GM06990 (cell line): ENCODE measurements around the gene PRRX1.

Experiments
- DNase-seq: peaks from one replicate; pipeline ENCODE4 v3.0.0-alpha.2; 2011; ENCODE audit not compliant: insufficient read length; ENCODE audit errors: extremely low read depth
- H3K27me3 ChIP-seq: replicated peaks from 2 replicates; pipeline ENCODE4 v1.6.0; 2011; ENCODE audit warnings: low read length; ENCODE audit not compliant: control insufficient read depth, insufficient read depth
- H3K36me3 ChIP-seq: 2 replicates; pipeline ENCODE4 v1.5.1; 2011; ENCODE audit warnings: low read length; ENCODE audit not compliant: control insufficient read depth, insufficient read depth
- H3K4me3 ChIP-seq: replicated peaks from 2 replicates; pipeline ENCODE4 v1.5.1; 2011; ENCODE audit warnings: low read depth, mild to moderate bottlenecking, control low read depth, low read length
- CTCF ChIP-seq: IDR thresholded peaks from 2 replicates; pipeline ENCODE4 v1.5.1; 2011; ENCODE audit warnings: low read length, control low read depth, mild to moderate bottlenecking, inconsistent platforms; ENCODE audit not compliant: insufficient read depth, poor library complexity, severe bottlenecking

The PRRX1 gene

GRCh38 chr1:170672316-170672715 lies 8.4 kb downstream of the PRRX1 start:
- Histone ChIP-seq H3K36me3 (no peaks in the 10 kb centered on the region), H3K4me3 (no peak overlapping the region), H3K27me3 (no peaks in the 10 kb centered on the region; the same call in none of the 2 replicates)
- no peak for TF ChIP-seq CTCF
- no peak for DNase-seq

GRCh38 chr1:170674239-170674638 lies 10.3 kb downstream of the PRRX1 start:
- H3K4me3 ChIP-seq, result no peak overlapping the region
- TF ChIP-seq CTCF, result no peak
- H3K27me3 ChIP-seq, result no peaks in the 10 kb centered on the region; the same call in none of the 2 replicates
- no peak for DNase-seq
- no peaks in the 10 kb centered on the region for H3K36me3 ChIP-seq

- H3K27me3 ChIP-seq, result no peaks in the 10 kb centered on the region; the same call in 1 of the 2 replicates
- DNase-seq, result no peak
- no peaks in the 10 kb centered on the region for H3K36me3 ChIP-seq
- TF ChIP-seq CTCF, result no peak
- no peak overlapping the region for H3K4me3 ChIP-seq
These were observed 11.1 kb downstream of the PRRX1 start for GRCh38 chr1:170674986-170675385.

- Histone ChIP-seq H3K4me3 (no peak overlapping the region), H3K27me3 (no peaks in the 10 kb centered on the region; the same call in 1 of the 2 replicates), H3K36me3 (no peaks in the 10 kb centered on the region)
- DNase-seq, result no peak
- no peak for TF ChIP-seq CTCF
These were observed 11.9 kb downstream of the PRRX1 start for GRCh38 chr1:170675865-170676264.

GRCh38 chr1:170676628-170677027 lies 12.7 kb downstream of the PRRX1 start:
- no peak overlapping the region for H3K4me3 ChIP-seq
- no peak for DNase-seq
- no peaks in the 10 kb centered on the region; the same call in 1 of the 2 replicates for H3K27me3 ChIP-seq
- no peak for TF ChIP-seq CTCF
- no peaks in the 10 kb centered on the region for H3K36me3 ChIP-seq

GRCh38 chr1:170678027-170678600 lies 14.2 kb downstream of the PRRX1 start:
- Histone ChIP-seq H3K27me3 (no peaks in the 10 kb centered on the region; the same call in 1 of the 2 replicates), H3K4me3 (no peak overlapping the region), H3K36me3 (no peaks in the 10 kb centered on the region)
- no peak for TF ChIP-seq CTCF
- no peak for DNase-seq
